Dermis microvascular lymphatic vessel endothelial cell (primary cell): ENCODE measurements around the gene CTSZ. TPM values are rescaled to one million over a fixed set of nuclear protein-coding genes. Genes with fewer than 3 reads are reported as not detected.

ENCODE experiments used
- DNase-seq, 2 donors: peaks; one replicate each; pipeline versions ENCODE4 v3.0.0 to v3.0.0-alpha.2; 2010; ENCODE audit warnings: low read depth in 2 of 2
- total RNA-seq: library from RNA; depleted of rRNA; stranded (reverse); fragments of >200 nt; gene quantifications from 2 replicates; pipeline ENCODE4 v1.2.1, GENCODE V29; 2014

Gene CTSZ
- total RNA-seq, 1 donor from 2014 or later = 206 TPM

GRCh38 chr20:58945965-58946631, 61.0 kb downstream of the CTSZ start:
- DNase-seq = no peak

Other genes starting within 250 kb of the CTSZ start
- gene GNAS-AS1, start 156.4 kb downstream of the CTSZ start, total RNA-seq = under 0.01 TPM in 2 replicates
- 203 and 535 TPM in 2 replicates for gene GNAS, start 154.5 kb downstream of the CTSZ start, total RNA-seq
- gene NELFCD, start 26.0 kb downstream of the CTSZ start, total RNA-seq = 51.3 and 59.8 TPM in 2 replicates
- gene TUBB1, start 12.2 kb upstream of the CTSZ start, total RNA-seq = under 0.01 TPM in 1 of 2 replicates, not detected in the other
- 41.7 and 42.4 TPM in 2 replicates for gene ATP5F1E, start 25.1 kb upstream of the CTSZ start, total RNA-seq
- gene PRELID3B, start 35.5 kb upstream of the CTSZ start, total RNA-seq = 66.8 and 93.3 TPM in 2 replicates
- gene ZNF831, start 156.6 kb upstream of the CTSZ start, total RNA-seq = under 0.01 and 0.13 TPM in 2 replicates